GM23248 (cell line): ENCODE data around the gene CAB39. TPM values are rescaled to one million over a fixed set of nuclear protein-coding genes. Genes with fewer than 3 reads are reported as not detected.

Experiments
- DNase-seq: peaks from one replicate; pipeline ENCODE4 v3.0.0-alpha.2; 2015
- H2AFZ ChIP-seq: fragments of 200-600 bp; sonication (generic); 2 replicates; pipeline ENCODE4 v1.6.1; 2016; ENCODE audit warnings: antibody characterized with exemption
- H3F3A ChIP-seq: fragments of 200-600 bp; sonication (generic); 2 replicates; pipeline ENCODE4 v1.6.1; 2016; ENCODE audit warnings: mild to moderate bottlenecking, antibody characterized with exemption, mixed run types; ENCODE audit not compliant: insufficient read depth
- H3K27ac ChIP-seq: fragments of 200-600 bp; sonication (generic); 2 replicates; pipeline ENCODE4 v1.5.1; 2016; ENCODE audit warnings: mild to moderate bottlenecking
- H3K27me3 ChIP-seq: fragments of 200-600 bp; sonication (generic); replicated peaks from 2 replicates; pipeline ENCODE4 v1.6.1; 2016; ENCODE audit warnings: mild to moderate bottlenecking; ENCODE audit not compliant: insufficient read depth
- H3K36me3 ChIP-seq: fragments of 200-600 bp; sonication (generic); 2 replicates; pipeline ENCODE4 v1.6.1; 2016; ENCODE audit warnings: low read depth, mild to moderate bottlenecking
- H3K4me1 ChIP-seq: fragments of 200-600 bp; sonication (generic); 2 replicates; pipeline ENCODE4 v1.6.1; 2016; ENCODE audit warnings: mild to moderate bottlenecking; ENCODE audit not compliant: insufficient read depth
- H3K4me2 ChIP-seq: fragments of 200-600 bp; sonication (generic); one replicate; pipeline ENCODE4 v1.6.1; 2016; ENCODE audit warnings: mild to moderate bottlenecking; ENCODE audit not compliant: unreplicated experiment
- H3K4me3 ChIP-seq: fragments of 200-600 bp; sonication (generic); 2 replicates; pipeline ENCODE4 v1.5.1; 2016; ENCODE audit warnings: mild to moderate bottlenecking
- H3K79me2 ChIP-seq: fragments of 200-600 bp; sonication (generic); 2 replicates; pipeline ENCODE4 v1.6.1; 2016; ENCODE audit warnings: mild to moderate bottlenecking; ENCODE audit not compliant: insufficient read depth
- H3K9ac ChIP-seq: fragments of 200-600 bp; sonication (generic); 2 replicates; pipeline ENCODE4 v1.6.1; 2016; ENCODE audit warnings: mild to moderate bottlenecking
- H3K9me2 ChIP-seq: fragments of 200-600 bp; sonication (generic); 2 replicates; pipeline ENCODE4 v1.6.1; 2016; ENCODE audit warnings: mixed run types, mild to moderate bottlenecking, moderate library complexity; ENCODE audit not compliant: insufficient read depth
- H3K9me3 ChIP-seq: fragments of 200-600 bp; sonication (generic); one replicate; pipeline ENCODE4 v1.6.1; 2017; ENCODE audit warnings: low read depth
- H4K20me1 ChIP-seq: fragments of 200-600 bp; sonication (generic); 2 replicates; pipeline ENCODE4 v1.6.0; 2016; ENCODE audit not compliant: insufficient read depth
- EZH2 ChIP-seq: fragments of 200-600 bp; sonication (generic); IDR thresholded peaks from 2 replicates; pipeline ENCODE4 v1.6.1; 2018; ENCODE audit warnings: antibody characterized with exemption, mild to moderate bottlenecking; ENCODE audit not compliant: insufficient read depth, poor library complexity, severe bottlenecking
- EZH2phosphoT487 ChIP-seq: fragments of 200-600 bp; sonication (generic); IDR thresholded peaks from 2 replicates; pipeline ENCODE4 v1.6.1; 2018; ENCODE audit warnings: antibody characterized with exemption, moderate library complexity, mild to moderate bottlenecking, low read depth; ENCODE audit not compliant: insufficient read depth
- WGBS, 2 experiments: methylation state at CpG; one replicate each; pipeline ENCODE4 v1.1.6; 2015 to 2017; ENCODE audit warnings: low lambda C conversion rate in 2 of 2, low coverage in 1 of 2; ENCODE audit errors: missing lambda C conversion rate in 2 of 2; 5-methylcytosine and 5-hydroxymethylcytosine counted together
- in situ Hi-C: fragments of 300-500 bp; cut with MboI; formaldehyde crosslinking; loops from 2 replicates; pipeline ENCODE4 v1.15.0; 2020
- polyA plus RNA-seq: library from polyadenylated mRNA; unstranded; fragments of >200 nt; fragmentation: Nextera tagmentation; extraction: Ambion mirVana; gene quantifications from 2 replicates; pipeline ENCODE4 v1.2.1, GENCODE V29; 2016
- total RNA-seq: library from RNA; depleted of rRNA; stranded (reverse); fragments of >200 nt; shearing (Covaris generic); gene quantifications from 2 replicates; pipeline ENCODE4 v1.2.3, GENCODE V29; 2014

Gene CAB39
- total and polyA plus RNA-seq, 2 experiments from 2014 or later, result 22.7 to 52.1 TPM

GRCh38 chr2:230737300-230737699 is 24.7 kb downstream of the CAB39 start:
- no peak overlapping the region for H3K9ac ChIP-seq
- peaks cover 5% of the 10 kb centered on the region; the same call in 1 of the 2 replicates for H3K36me3 ChIP-seq
- in situ Hi-C loops, result no loop called here
- H3K9me3 ChIP-seq, result no peaks in the 10 kb centered on the region
- H3K27ac ChIP-seq, result no peak overlapping the region
- peaks cover 3% of the 10 kb centered on the region; the same call in 1 of the 2 replicates for H4K20me1 ChIP-seq
- H3K4me3 ChIP-seq, result no peak overlapping the region
- H3K9me2 ChIP-seq, result no peaks in the 10 kb centered on the region
- no peaks in the 10 kb centered on the region for H3F3A ChIP-seq
- TF ChIP-seq EZH2 (no peak), EZH2phosphoT487 (no peak)
- peaks cover 100% of the 10 kb centered on the region for H3K79me2 ChIP-seq
- no peak overlapping the region for H2AFZ ChIP-seq
- H3K4me1 ChIP-seq, result peaks cover 11% of the 10 kb centered on the region
- no peak for DNase-seq
- WGBS, 2 experiments, result 90 to 92% methylated on average over 5 of the region's 5 CpGs
- no peaks in the 10 kb centered on the region for H3K27me3 ChIP-seq
- no peak overlapping the region for H3K4me2 ChIP-seq

DNA sequence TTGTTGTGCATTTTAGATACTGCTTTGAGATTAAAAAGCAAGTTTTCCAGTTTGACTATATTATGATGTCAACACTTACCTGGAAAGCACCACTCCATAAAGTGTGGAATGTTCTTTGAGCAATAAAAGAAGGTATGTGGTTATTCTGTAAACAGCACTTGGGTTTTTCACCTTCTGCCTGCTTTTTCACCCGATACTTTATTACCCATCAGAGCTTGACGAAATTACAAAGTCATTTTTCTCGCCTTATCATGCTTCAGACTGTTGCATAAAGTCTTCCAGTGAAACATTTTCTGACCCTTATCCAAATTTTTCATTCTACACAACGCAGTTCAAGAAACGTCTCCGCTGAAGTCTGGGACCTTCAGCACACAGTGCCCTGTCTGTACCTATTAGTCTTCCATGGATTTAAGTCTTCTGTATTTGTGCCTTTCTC is 25.2 kb downstream of the CAB39 start:
- in situ Hi-C loops, result no loop called here
- Histone ChIP-seq H3K4me1 (peaks cover 11% of the 10 kb centered on the region), H3K9ac (no peak overlapping the region), H3K79me2 (peaks cover 100% of the 10 kb centered on the region), H3K9me2 (no peaks in the 10 kb centered on the region), H3K4me3 (no peak overlapping the region), H3K27me3 (no peaks in the 10 kb centered on the region), H3K4me2 (no peak overlapping the region), H2AFZ (no peak overlapping the region), H3F3A (no peaks in the 10 kb centered on the region), H3K27ac (no peak overlapping the region), H3K9me3 (no peaks in the 10 kb centered on the region), H3K36me3 (peaks cover 5% of the 10 kb centered on the region; the same call in 1 of the 2 replicates), H4K20me1 (no peaks in the 10 kb centered on the region; the same call in 1 of the 2 replicates)
- 93% methylated on average over 6 of the region's 6 CpGs for WGBS, 2 experiments
- DNase-seq, result no peak
- TF ChIP-seq EZH2phosphoT487 (no peak), EZH2 (no peak)

GRCh38 chr2:230738391-230738811 is 25.8 kb downstream of the CAB39 start:
- WGBS, 2 experiments, result 88 to 95% methylated on average over 1 of the region's 1 CpG
- Histone ChIP-seq H3K27me3 (no peaks in the 10 kb centered on the region), H3K9ac (no peak overlapping the region), H3K79me2 (peaks cover 100% of the 10 kb centered on the region), H3K4me1 (peaks cover 11% of the 10 kb centered on the region), H4K20me1 (no peaks in the 10 kb centered on the region; the same call in 1 of the 2 replicates), H3K36me3 (peaks cover 5% of the 10 kb centered on the region; the same call in 1 of the 2 replicates), H3F3A (no peaks in the 10 kb centered on the region), H3K27ac (no peak overlapping the region), H3K4me3 (no peak overlapping the region), H3K9me3 (no peaks in the 10 kb centered on the region), H2AFZ (no peak overlapping the region), H3K4me2 (no peak overlapping the region), H3K9me2 (no peaks in the 10 kb centered on the region)
- in situ Hi-C loops, result no loop called here
- DNase-seq, result peak; percentile 24
- TF ChIP-seq EZH2 (no peak), EZH2phosphoT487 (no peak)

- Histone ChIP-seq H3K4me2 (no peak overlapping the region), H3K36me3 (peaks cover 5% of the 10 kb centered on the region; the same call in 1 of the 2 replicates), H3K27me3 (no peaks in the 10 kb centered on the region), H3K9me2 (no peaks in the 10 kb centered on the region), H3K4me3 (no peak overlapping the region), H3K9me3 (no peaks in the 10 kb centered on the region), H2AFZ (no peak overlapping the region), H3K9ac (no peak overlapping the region), H3K4me1 (peaks cover 11% of the 10 kb centered on the region), H3K27ac (no peak overlapping the region), H4K20me1 (no peaks in the 10 kb centered on the region; the same call in 1 of the 2 replicates), H3F3A (no peaks in the 10 kb centered on the region), H3K79me2 (peaks cover 100% of the 10 kb centered on the region)
- in situ Hi-C loops, result no loop called here
- DNase-seq, result no peak
- no peak for TF ChIP-seq EZH2
- TF ChIP-seq EZH2phosphoT487, result no peak
- 75 to 82% methylated on average over 2 of the region's 2 CpGs for WGBS, 2 experiments
These were observed 26.3 kb downstream of the CAB39 start for GRCh38 chr2:230738924-230739323.
